GM21423 (cell line): Measurements from ENCODE around the gene KRTAP3-1.

Source experiments
- ATAC-seq: cut with Tn5 transposase; IDR thresholded peaks from one replicate; pipeline ENCODE4 v1.9.1; 2021; ENCODE audit warnings: mild to moderate bottlenecking, moderate library complexity; ENCODE audit not compliant: unreplicated experiment

KRTAP3-1 gene

DNA sequence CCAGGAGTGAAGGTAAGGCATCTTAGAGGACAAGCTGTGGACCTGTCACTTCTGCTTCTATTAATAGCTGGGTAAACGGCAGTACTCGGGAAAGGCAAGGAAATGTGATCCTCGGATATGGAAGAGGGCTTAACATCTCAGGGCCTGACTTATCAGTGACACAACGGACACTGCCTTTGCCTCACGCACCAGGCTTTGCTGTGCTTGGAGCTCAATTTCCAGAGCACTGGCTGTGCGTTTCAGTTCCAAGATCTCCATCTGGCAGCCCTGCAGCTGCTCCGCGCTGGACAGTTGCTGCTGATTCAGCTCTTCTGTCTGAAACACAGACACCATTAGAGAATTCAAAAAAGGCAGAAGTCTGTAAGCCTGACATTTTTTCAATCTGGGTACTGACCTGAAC lies 28.3 kb downstream of the KRTAP3-1 start:
- ATAC-seq, result no peak

- no peak for ATAC-seq
Measured at GRCh38 chr17:40980117-40980516, 28.8 kb downstream of the KRTAP3-1 start.

GRCh38 chr17:40978575-40979151 lies 30.3 kb downstream of the KRTAP3-1 start:
- no peak for ATAC-seq

- ATAC-seq, result no peak
Measured at GRCh38 chr17:40975516-40975915, 33.4 kb downstream of the KRTAP3-1 start.

GRCh38 chr17:40974366-40974765 lies 34.6 kb downstream of the KRTAP3-1 start:
- ATAC-seq, result no peak

DNA sequence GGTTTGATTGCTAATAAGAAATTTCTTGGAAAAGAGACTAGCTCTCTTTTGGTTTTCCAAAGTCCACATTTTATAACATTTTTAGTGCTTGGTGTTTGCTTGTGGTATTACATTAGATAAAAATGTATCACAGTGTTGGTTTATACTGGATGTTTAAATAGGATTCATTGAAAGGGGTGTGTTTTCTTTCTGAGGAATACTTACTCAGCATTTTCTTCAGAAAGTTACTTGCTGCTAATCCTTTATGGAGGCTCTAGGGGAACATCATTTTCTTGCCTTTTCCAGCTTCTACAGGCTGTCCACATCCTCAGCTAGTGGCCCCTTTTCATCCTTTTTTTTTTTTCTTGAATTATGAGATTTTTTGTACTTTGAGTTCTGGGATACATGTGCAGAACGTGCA lies 41.3 kb downstream of the KRTAP3-1 start:
- no peak for ATAC-seq

GRCh38 chr17:40966848-40967247 lies 42.1 kb downstream of the KRTAP3-1 start, which contains the start of gene KRT39:
Gene KRT39 (minus strand): TSS chr17:40966948. CDS start chr17:40966856, 92 bp downstream.
- no peak for ATAC-seq

- no peak for ATAC-seq
Measured at GRCh38 chr17:40963838-40964237, 45.1 kb downstream of the KRTAP3-1 start.

- no peak for ATAC-seq
Measured at GRCh38 chr17:40962059-40962561, 46.8 kb downstream of the KRTAP3-1 start.

- no peak for ATAC-seq
Measured at GRCh38 chr17:40961591-40961990, 47.3 kb downstream of the KRTAP3-1 start.

GRCh38 chr17:40960144-40960543 lies 48.8 kb downstream of the KRTAP3-1 start:
- ATAC-seq, result no peak
